Prostate gland (tissue), 2 donors: ENCODE measurements around the gene RANGAP1.

Experiments
- CTCF ChIP-seq, 4 experiments: fragments of 200-600 bp in 2 of 4; fragments of 450-650 bp in 2 of 4; sonication (generic) in 2 of 4; IDR thresholded peaks; 1 replicate in 3 of 4; 2 replicates in 1 of 4; pipeline ENCODE4 v1.5.1; 2016 to 2019; ENCODE audit warnings: antibody characterized with exemption in 4 of 4, mild to moderate bottlenecking in 2 of 4, moderate library complexity in 2 of 4
- POLR2A ChIP-seq: fragments of 450-650 bp; IDR thresholded peaks from one replicate; pipeline ENCODE4 v1.6.1; 2016; ENCODE audit warnings: antibody characterized with exemption, mild to moderate bottlenecking
- POLR2AphosphoS5 ChIP-seq: sonication (generic); formaldehyde crosslinking; IDR thresholded peaks from one replicate; pipeline ENCODE4 v1.6.1; 2017; ENCODE audit warnings: antibody characterized with exemption

DNA sequence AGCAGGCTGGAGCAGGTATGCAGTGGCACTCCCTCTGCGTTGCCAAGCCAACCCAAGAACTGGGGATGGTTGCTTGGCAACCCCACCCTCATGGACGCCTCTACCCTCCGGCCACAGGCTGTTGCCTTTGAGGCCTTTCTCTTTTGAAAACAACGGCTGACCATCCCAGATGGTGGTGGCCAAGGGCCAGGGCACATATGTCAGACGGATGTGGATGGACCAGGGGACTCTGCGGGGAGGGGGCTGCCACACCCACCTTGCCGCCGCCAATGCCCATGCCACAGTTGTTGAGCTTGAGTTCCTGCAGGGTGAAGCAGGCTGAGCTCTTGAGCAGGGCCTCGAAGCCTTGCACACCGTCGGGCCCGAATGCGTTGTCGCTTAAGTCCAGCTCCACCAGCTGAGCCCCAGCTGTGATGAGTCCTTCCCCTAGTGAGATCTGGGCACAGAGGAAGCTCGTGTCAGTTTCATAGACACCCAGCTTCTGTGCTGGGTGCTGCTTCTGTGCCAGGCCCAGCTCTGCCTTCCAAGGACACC lies 21.5 kb downstream of the RANGAP1 start:
- TF ChIP-seq CTCF (IDR thresholded peaks at IDR 0.05), result no peak
- TF ChIP-seq POLR2AphosphoS5, result no peak
- TF ChIP-seq POLR2A, result no peak
